B cell (primary cell): ENCODE results near the gene OR13C5. TPM values are rescaled to one million over a fixed set of nuclear protein-coding genes. Genes with fewer than 3 reads are reported as not detected.

Source experiments
- ATAC-seq: fragments of 200-7000 bp; cut with Tn5 transposase; one replicate; pipeline ENCODE4 v1.10.0; 2021; ENCODE audit warnings: low read depth, mild to moderate bottlenecking, moderate number of reproducible peaks, moderate library complexity
- CTCF ChIA-PET: fragments of 350-600 bp; sonication (Branson Sonifier 250); formaldehyde crosslinking; loops from one replicate; lab custom pipeline; 2021; ENCODE audit warnings: antibody characterized with exemption, inconsistent platforms; lab: Charles Lee
- POLR2A ChIA-PET: fragments of 350-600 bp; sonication (Branson Sonifier 250); formaldehyde crosslinking; loops from one replicate; lab custom pipeline; 2021; ENCODE audit warnings: antibody characterized with exemption; lab: Charles Lee
- DNase-seq: peaks from one replicate; pipeline ENCODE4 v3.0.0; 2013
- H2AFZ ChIP-seq: 2 replicates; pipeline ENCODE4 v1.6.1; 2012; ENCODE audit warnings: mild to moderate bottlenecking, low read depth, low read length; ENCODE audit not compliant: insufficient read depth, poor library complexity, severe bottlenecking
- H3K27ac ChIP-seq, 2 donors: 1 replicate in 1 of 2; 2 replicates in 1 of 2; pipeline ENCODE4 v1.5.1; 2012 to 2013; ENCODE audit warnings: low read length in 2 of 2, mild to moderate bottlenecking in 2 of 2, moderate library complexity in 1 of 2
- H3K27me3 ChIP-seq, 4 experiments: fragments of 200-600 bp in 1 of 4; sonication (generic) in 1 of 4; replicated peaks in 1 of 4; 1 replicate in 2 of 4; 2 replicates in 2 of 4; pipeline versions ENCODE4 v1.6.1 to v1.7.0; 2013 to 2016; ENCODE audit warnings: low read length in 3 of 4, mild to moderate bottlenecking in 2 of 4, mixed read lengths in 1 of 4, moderate library complexity in 1 of 4; ENCODE audit not compliant: insufficient read depth in 4 of 4, control insufficient read depth in 3 of 4; ENCODE audit errors: control extremely low read depth in 1 of 4
- H3K36me3 ChIP-seq, 2 experiments: replicated peaks in 1 of 2; 1 replicate in 1 of 2; 2 replicates in 1 of 2; pipeline versions ENCODE4 v1.6.1 to v1.7.1; 2013; ENCODE audit warnings: low read length in 1 of 2; ENCODE audit not compliant: insufficient read depth in 2 of 2, control insufficient read depth in 1 of 2; ENCODE audit errors: control extremely low read depth in 1 of 2, extremely low read depth in 1 of 2
- H3K4me1 ChIP-seq, 2 donors: fragments of 200-600 bp in 1 of 2; sonication (generic) in 1 of 2; 1 replicate in 1 of 2; 2 replicates in 1 of 2; pipeline versions ENCODE4 v1.5.1 to v1.6.1; 2013 to 2017; ENCODE audit warnings: low read length in 2 of 2; ENCODE audit not compliant: control insufficient read depth in 2 of 2, insufficient read depth in 2 of 2
- H3K4me2 ChIP-seq: replicated peaks from 2 replicates; pipeline ENCODE3; 2012; ENCODE audit warnings: mild to moderate bottlenecking, low read depth, low read length; ENCODE audit not compliant: poor library complexity, severe bottlenecking
- H3K4me3 ChIP-seq, 5 experiments: fragments of 200-600 bp in 1 of 5; sonication (generic) in 1 of 5; 1 replicate in 3 of 5; 2 replicates in 2 of 5; pipeline versions ENCODE4 v1.5.1 to v1.7.0; 2011 to 2016; ENCODE audit warnings: low read length in 4 of 5, mild to moderate bottlenecking in 4 of 5, low read depth in 2 of 5, control low read depth in 1 of 5, moderate library complexity in 1 of 5; ENCODE audit not compliant: insufficient read depth in 1 of 5; ENCODE audit errors: control extremely low read depth in 1 of 5, extremely low read depth in 1 of 5
- H3K79me2 ChIP-seq: fragments of 200-600 bp; sonication (generic); one replicate; pipeline ENCODE4 v1.6.0; 2016; ENCODE audit warnings: low read length; ENCODE audit not compliant: control insufficient read depth, insufficient read depth
- H3K9ac ChIP-seq: fragments of 200-600 bp; sonication (generic); 2 replicates; pipeline ENCODE4 v1.6.1; 2017; ENCODE audit warnings: mild to moderate bottlenecking, low read length, moderate library complexity
- H3K9me3 ChIP-seq, 3 donors: one replicate each; pipeline versions ENCODE4 v1.6.1 to v1.7.1; 2013; ENCODE audit warnings: low read length in 2 of 3; ENCODE audit not compliant: control insufficient read depth in 2 of 3, insufficient read depth in 1 of 3; ENCODE audit errors: control extremely low read depth in 1 of 3
- H4K20me1 ChIP-seq: 2 replicates; pipeline ENCODE4 v1.6.0; 2012; ENCODE audit warnings: mild to moderate bottlenecking, low read length; ENCODE audit not compliant: insufficient read depth, control insufficient read depth, poor library complexity, severe bottlenecking
- H3K27ac Mint-ChIP-seq: one replicate; pipeline ENCODE4 v1.8.0; 2021; ENCODE audit warnings: mixed read lengths
- H3K27me3 Mint-ChIP-seq: one replicate; pipeline ENCODE4 v1.8.0; 2021; ENCODE audit warnings: mixed read lengths
- H3K4me1 Mint-ChIP-seq: one replicate; pipeline ENCODE4 v1.8.0; 2021; ENCODE audit warnings: mixed read lengths
- H3K4me3 Mint-ChIP-seq: one replicate; pipeline ENCODE4 v1.8.0; 2021; ENCODE audit warnings: mixed read lengths
- H3K9me3 Mint-ChIP-seq: one replicate; pipeline ENCODE4 v1.8.0; 2022; ENCODE audit warnings: mixed read lengths; ENCODE audit not compliant: insufficient read depth
- EZH2 ChIP-seq: IDR thresholded peaks from 2 replicates; pipeline ENCODE4 v1.6.1; 2012; ENCODE audit warnings: borderline replicate concordance, low read depth, mild to moderate bottlenecking, moderate library complexity, low read length; ENCODE audit not compliant: insufficient read depth, poor library complexity, severe bottlenecking
- WGBS: methylation state at CpG from one replicate; pipeline ENCODE4 v1.1.5; 2013; ENCODE audit warnings: missing lambda C conversion rate; ENCODE audit not compliant: insufficient coverage; 5-methylcytosine and 5-hydroxymethylcytosine counted together
- intact Hi-C: fragments of 100-400 bp; cut with micrococcal nuclease; formaldehyde crosslinking; loops from one replicate; pipeline ENCODE4 v1.10.0; 2022
- polyA plus RNA-seq: library from polyadenylated mRNA; depleted of rRNA; stranded (reverse); fragments of >200 nt; gene quantifications from 2 replicates; pipeline ENCODE4 v1.2.3, GENCODE V29; 2012
- total RNA-seq, 2 donors: library from RNA; stranded (reverse); fragments of 120-200 nt in 1 of 2; gene quantifications; 1 replicate in 1 of 2; 2 replicates in 1 of 2; pipeline versions ENCODE4 v1.2.3 to v1.2.4, GENCODE V29; 2013 to 2022
- TF ChIP-seq, protein P1 (sequence below): fragments of 200-600 bp; IDR thresholded peaks from one replicate; pipeline ENCODE4 v1.8.0; 2022; ENCODE audit warnings: antibody characterized with exemption, mild to moderate bottlenecking

OR13C5 gene
- total and polyA plus RNA-seq, 2 donors (not counting 1 experiment from before 2014, with no cell fraction given), result not detected

DNA sequence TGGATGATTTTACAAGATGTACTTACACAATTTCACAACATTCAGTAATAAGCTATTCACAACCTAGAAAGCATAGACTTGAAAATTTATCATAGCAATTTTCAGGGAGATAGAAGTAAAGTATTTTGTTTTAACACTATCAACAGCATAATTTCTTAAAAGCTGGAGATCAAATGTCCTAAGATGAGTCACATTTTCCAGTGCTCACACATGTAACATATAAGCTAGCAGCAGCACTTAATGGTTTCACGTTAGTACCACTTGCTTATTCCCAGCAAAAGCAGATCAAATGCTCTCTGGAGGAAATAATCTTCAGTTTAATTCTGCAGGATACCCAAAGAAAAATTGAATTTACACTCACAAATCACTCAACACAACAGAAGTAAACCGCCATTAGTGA is 23.8 kb downstream of the OR13C5 start:
- POLR2A ChIA-PET, result no interaction called here
- no peak overlapping the region for H3K27ac Mint-ChIP-seq
- WGBS, result no CpG with 5 or more reads among the region's 2 CpGs
- Histone ChIP-seq H3K27ac (no peak overlapping the region), H3K4me2 (no peak overlapping the region), H3K9me3 (peaks cover 0 to 4% (median 0%) of the 10 kb centered on the region in 3 donors), H2AFZ (no peak overlapping the region), H3K4me3 (no peak overlapping the region), H3K79me2 (no peaks in the 10 kb centered on the region), H4K20me1 (no peaks in the 10 kb centered on the region), H3K9ac (no peak overlapping the region), H3K27me3 (no peaks in the 10 kb centered on the region), H3K36me3 (no peaks in the 10 kb centered on the region), H3K4me1 (no peaks in the 10 kb centered on the region)
- H3K4me1 Mint-ChIP-seq, result no peaks in the 10 kb centered on the region
- H3K4me3 Mint-ChIP-seq, result no peak overlapping the region
- CTCF ChIA-PET, result no interaction called here
- intact Hi-C loops, result no loop called here
- TF ChIP-seq, protein P1, sequence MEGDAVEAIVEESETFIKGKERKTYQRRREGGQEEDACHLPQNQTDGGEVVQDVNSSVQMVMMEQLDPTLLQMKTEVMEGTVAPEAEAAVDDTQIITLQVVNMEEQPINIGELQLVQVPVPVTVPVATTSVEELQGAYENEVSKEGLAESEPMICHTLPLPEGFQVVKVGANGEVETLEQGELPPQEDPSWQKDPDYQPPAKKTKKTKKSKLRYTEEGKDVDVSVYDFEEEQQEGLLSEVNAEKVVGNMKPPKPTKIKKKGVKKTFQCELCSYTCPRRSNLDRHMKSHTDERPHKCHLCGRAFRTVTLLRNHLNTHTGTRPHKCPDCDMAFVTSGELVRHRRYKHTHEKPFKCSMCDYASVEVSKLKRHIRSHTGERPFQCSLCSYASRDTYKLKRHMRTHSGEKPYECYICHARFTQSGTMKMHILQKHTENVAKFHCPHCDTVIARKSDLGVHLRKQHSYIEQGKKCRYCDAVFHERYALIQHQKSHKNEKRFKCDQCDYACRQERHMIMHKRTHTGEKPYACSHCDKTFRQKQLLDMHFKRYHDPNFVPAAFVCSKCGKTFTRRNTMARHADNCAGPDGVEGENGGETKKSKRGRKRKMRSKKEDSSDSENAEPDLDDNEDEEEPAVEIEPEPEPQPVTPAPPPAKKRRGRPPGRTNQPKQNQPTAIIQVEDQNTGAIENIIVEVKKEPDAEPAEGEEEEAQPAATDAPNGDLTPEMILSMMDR, result no peak
- TF ChIP-seq EZH2, result no peak
- H3K9me3 Mint-ChIP-seq, result peaks cover 11% of the 10 kb centered on the region
- ATAC-seq (no peak), DNase-seq (no peak)
- no peaks in the 10 kb centered on the region for H3K27me3 Mint-ChIP-seq

DNA sequence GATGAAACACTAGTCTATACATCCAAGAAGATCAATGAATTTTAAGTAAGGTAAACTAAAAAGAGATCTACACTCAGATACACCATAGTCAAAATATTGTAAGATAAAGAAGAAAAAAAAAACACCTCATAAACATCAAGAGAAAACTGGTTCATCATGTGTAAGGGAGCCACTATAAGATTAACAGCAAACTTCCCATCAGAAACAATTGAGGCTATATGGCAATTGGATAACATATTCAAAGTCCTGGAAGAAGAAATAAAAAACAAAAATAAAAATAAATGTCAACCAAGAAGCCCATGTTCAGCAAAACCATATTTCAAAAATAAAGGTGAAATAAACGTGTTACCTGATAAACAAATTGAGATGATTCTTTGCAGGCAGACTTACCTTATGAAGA is 26.6 kb downstream of the OR13C5 start:
- Histone ChIP-seq H3K27me3 (no peaks in the 10 kb centered on the region), H4K20me1 (no peaks in the 10 kb centered on the region), H3K79me2 (no peaks in the 10 kb centered on the region), H3K9ac (no peak overlapping the region), H2AFZ (no peak overlapping the region), H3K36me3 (no peaks in the 10 kb centered on the region), H3K4me1 (no peaks in the 10 kb centered on the region), H3K27ac (no peak overlapping the region), H3K4me3 (no peak overlapping the region), H3K9me3 (peaks cover 0 to 4% (median 0%) of the 10 kb centered on the region in 3 donors), H3K4me2 (no peak overlapping the region)
- intact Hi-C loops, result no loop called here
- ChIA-PET CTCF (no interaction called here), POLR2A (no interaction called here)
- no peak for TF ChIP-seq EZH2
- TF ChIP-seq, protein P1, result no peak
- Mint-ChIP-seq H3K27ac (no peak overlapping the region), H3K27me3 (no peaks in the 10 kb centered on the region), H3K4me3 (no peak overlapping the region), H3K4me1 (no peaks in the 10 kb centered on the region), H3K9me3 (peaks cover 11% of the 10 kb centered on the region)
- DNase-seq (no peak), ATAC-seq (no peak)
- no CpG with 5 or more reads among the region's 1 CpG for WGBS
